Measurements from ENCODE around the gene ZNF595. TPM values are rescaled to one million over a fixed set of nuclear protein-coding genes. Genes with fewer than 3 reads are reported as not detected.
A peak's percentile ranks its signal among the peaks of the same experiment; 100 is the strongest.
"Not testable (repeated sequence)": the region's sequence is repeated elsewhere in the genome, so short reads cannot be mapped to it uniquely, and the experiment has no call there.

Gene ZNF595
- total RNA-seq, 1 donor from 2014 or later = 5.3 TPM

- intact Hi-C loops (cut with DNase I) = not testable (repeated sequence)
Observed at GRCh38 chr4:64733-65132, 11.6 kb downstream of the ZNF595 start.

GRCh38 chr4:71830-72229 is 18.7 kb downstream of the ZNF595 start:
- DNase-seq (ENCODE audit: low spot score) = no peak
- intact Hi-C loops (cut with DNase I) = no loop called here

More at GRCh38 chr4:64733-65132, 11.6 kb downstream of the ZNF595 start:
- DNase-seq (ENCODE audit: low spot score) = not testable (repeated sequence)

GRCh38 chr4:85951-86350 is 32.8 kb downstream of the ZNF595 start:
- DNase-seq (ENCODE audit: low spot score) = no peak
- intact Hi-C loops (cut with DNase I) = no loop called here

- intact Hi-C loops (cut with DNase I); DNase-seq (ENCODE audit: low spot score): not testable (repeated sequence)
Observed at GRCh38 chr4:86559-87324, 33.6 kb downstream of the ZNF595 start.

- DNase-seq (ENCODE audit: low spot score) = no peak
- intact Hi-C loops (cut with DNase I) = no loop called here
Observed at GRCh38 chr4:98386-98785, 45.3 kb downstream of the ZNF595 start.

GRCh38 chr4:99863-100262 is 46.7 kb downstream of the ZNF595 start:
- intact Hi-C loops (cut with DNase I) = no loop called here
- DNase-seq (ENCODE audit: low spot score) = no peak

GRCh38 chr4:107083-107443 is 53.9 kb downstream of the ZNF595 start:
- intact Hi-C loops (cut with DNase I) = no loop called here
- DNase-seq (ENCODE audit: low spot score) = no peak

GRCh38 chr4:107444-108429 is 54.6 kb downstream of the ZNF595 start:
- no peak for DNase-seq (ENCODE audit: low spot score)
- intact Hi-C loops (cut with DNase I) = no loop called here

- DNase-seq (ENCODE audit: low spot score) = no peak
- intact Hi-C loops (cut with DNase I) = no loop called here
Observed at GRCh38 chr4:112771-113170, 59.6 kb downstream of the ZNF595 start.

GRCh38 chr4:113732-114131 is 60.6 kb downstream of the ZNF595 start:
- intact Hi-C loops (cut with DNase I) = no loop called here
- DNase-seq (ENCODE audit: low spot score) = no peak

GRCh38 chr4:114149-114548 is 61.0 kb downstream of the ZNF595 start:
- intact Hi-C loops (cut with DNase I) = no loop called here
- DNase-seq (ENCODE audit: low spot score) = no peak

- no peak for DNase-seq (ENCODE audit: low spot score)
- intact Hi-C loops (cut with DNase I) = no loop called here
Observed at GRCh38 chr4:116499-116898, 63.4 kb downstream of the ZNF595 start.

- DNase-seq (ENCODE audit: low spot score) = no peak
- intact Hi-C loops (cut with DNase I) = loop anchor here (5.0 kb wide), 1 partner anchor 92 kb away; no protein-coding TSS in a partner anchor
Observed at GRCh38 chr4:120616-121015, 67.5 kb downstream of the ZNF595 start.

- no peak for DNase-seq (ENCODE audit: low spot score)
- intact Hi-C loops (cut with DNase I) = loop anchor here (5.0 kb wide), 1 partner anchor 91 kb away; no protein-coding TSS in a partner anchor
Observed at GRCh38 chr4:121408-122084, 68.4 kb downstream of the ZNF595 start.

- intact Hi-C loops (cut with DNase I) = loop anchor here (5.0 kb wide), 1 partner anchor 88 kb away; no protein-coding TSS in a partner anchor
- not testable (repeated sequence) for DNase-seq (ENCODE audit: low spot score)
Observed at GRCh38 chr4:123922-124274, 70.8 kb downstream of the ZNF595 start.

GRCh38 chr4:124275-125081 is 71.4 kb downstream of the ZNF595 start, which contains the start of gene ZNF718:
ZNF718 (plus strand) TSS chr4:124501; CDS start chr4:124671, 170 bp downstream.
- intact Hi-C loops (cut with DNase I) = loop anchor here (5.0 kb wide), 1 partner anchor 88 kb away; no protein-coding TSS in a partner anchor
- DNase-seq (ENCODE audit: low spot score) = peak; percentile 96

GRCh38 chr4:125091-125771 is 72.1 kb downstream of the ZNF595 start:
- intact Hi-C loops (cut with DNase I) = no loop called here
- peak; percentile 83 for DNase-seq (ENCODE audit: low spot score)

GRCh38 chr4:125833-126232 is 72.7 kb downstream of the ZNF595 start:
- no peak for DNase-seq (ENCODE audit: low spot score)
- intact Hi-C loops (cut with DNase I) = no loop called here

Measured in cardiac septum (tissue), 1 donor.